ENCODE data around the gene TNPO2.
A peak's percentile ranks its signal among the peaks of the same experiment; 100 is the strongest.
"Not testable (repeated sequence)": the region's sequence is repeated elsewhere in the genome, so short reads cannot be mapped to it uniquely, and the experiment has no call there.

Gene TNPO2

DNA sequence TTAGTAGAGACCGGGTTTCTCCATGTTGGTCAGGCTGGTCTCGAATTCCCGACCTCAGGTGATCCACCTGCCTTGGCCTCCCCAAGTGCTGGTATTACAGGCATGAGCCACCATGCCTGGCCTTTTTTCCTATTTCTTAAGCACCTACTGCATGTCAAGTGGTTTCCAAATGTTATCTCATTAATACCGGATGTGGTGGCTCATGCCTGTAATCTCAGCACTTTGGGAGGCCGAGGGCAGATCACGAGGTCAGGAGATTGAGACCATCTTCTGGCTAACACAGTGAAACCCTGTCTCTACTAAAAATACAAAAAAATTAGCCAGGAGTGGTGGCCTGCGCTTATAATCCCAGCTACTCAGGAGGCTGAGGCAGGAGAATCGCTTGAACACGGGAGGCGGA is 1.9 kb upstream of the TNPO2 start:
- DNase-seq, H3K27me3 Mint-ChIP-seq, H3K27ac Mint-ChIP-seq, H3K9me3 Mint-ChIP-seq, H3K4me3 Mint-ChIP-seq: not testable (repeated sequence)
- H3K36me3 Mint-ChIP-seq (ENCODE audit: low read depth): peaks cover 74% of the 10 kb centered on the region
- peaks cover 29% of the 10 kb centered on the region for H3K4me1 Mint-ChIP-seq (ENCODE audit: low read depth)

GRCh38 chr19:12723381-12723640 is 421 bp downstream of the TNPO2 start:
- Mint-ChIP-seq H3K4me1 (ENCODE audit: low read depth) (peaks cover 41% of the 10 kb centered on the region), H3K36me3 (ENCODE audit: low read depth) (peaks cover 73% of the 10 kb centered on the region), H3K4me3 (peak overlapping the region; percentile 99), H3K27ac (peak overlapping the region; percentile 97), H3K9me3 (no peaks in the 10 kb centered on the region), H3K27me3 (no peaks in the 10 kb centered on the region)
- peak; percentile 57 for DNase-seq

DNA sequence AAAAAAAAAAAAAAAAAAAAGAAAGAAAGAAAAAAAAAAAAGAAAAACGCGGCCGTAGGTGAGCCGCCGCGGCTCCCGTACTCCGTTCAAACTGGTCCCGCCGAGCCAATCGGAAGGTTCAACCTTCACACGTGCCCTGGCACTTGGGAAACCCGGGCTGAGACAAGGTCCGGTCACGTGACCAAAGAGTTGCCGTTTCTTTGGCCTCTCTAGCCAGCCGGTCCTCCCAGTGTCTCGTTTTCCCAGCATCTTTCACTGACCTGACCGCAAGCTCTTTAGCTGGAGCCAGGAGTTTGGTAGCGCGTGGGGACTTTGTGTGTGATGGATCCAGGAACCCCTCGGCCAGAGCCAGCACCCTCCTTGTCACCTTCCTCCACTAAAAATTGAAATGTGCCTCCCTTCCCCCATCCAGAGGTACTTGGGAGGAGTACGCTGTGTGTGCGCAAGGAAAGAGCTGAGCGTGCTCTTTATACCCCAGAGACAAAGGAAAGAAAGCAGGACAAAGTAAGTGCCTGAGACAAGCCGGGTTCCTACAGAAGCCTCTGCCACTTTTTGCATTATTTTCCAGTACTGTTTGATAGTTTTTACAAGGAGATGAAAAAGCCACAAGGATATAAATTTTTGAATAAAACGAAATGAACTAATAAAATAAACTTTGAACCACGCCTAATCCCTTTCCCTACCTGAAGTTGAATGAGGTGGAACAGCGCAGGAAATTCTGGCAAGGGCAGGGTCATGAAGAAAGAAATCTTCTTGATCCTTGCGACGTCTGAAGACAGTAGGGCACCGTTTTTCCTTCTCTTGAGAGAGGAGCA is 959 bp downstream of the TNPO2 start:
- H3K9me3 Mint-ChIP-seq: no peaks in the 10 kb centered on the region
- H3K4me1 Mint-ChIP-seq (ENCODE audit: low read depth): peaks cover 41% of the 10 kb centered on the region
- H3K27me3 Mint-ChIP-seq: no peaks in the 10 kb centered on the region
- peak overlapping the region; percentile 99 for H3K4me3 Mint-ChIP-seq
- peak; percentile 90 for DNase-seq
- peak overlapping the region; percentile 97 for H3K27ac Mint-ChIP-seq
- peaks cover 71% of the 10 kb centered on the region for H3K36me3 Mint-ChIP-seq (ENCODE audit: low read depth)

- Mint-ChIP-seq H3K4me1 (ENCODE audit: low read depth) (peaks cover 40% of the 10 kb centered on the region), H3K27ac (peak overlapping the region; percentile 97), H3K4me3 (peak overlapping the region; percentile 99), H3K27me3 (no peaks in the 10 kb centered on the region), H3K9me3 (no peaks in the 10 kb centered on the region), H3K36me3 (ENCODE audit: low read depth) (peaks cover 73% of the 10 kb centered on the region)
- DNase-seq: peak; percentile 63
Observed at GRCh38 chr19:12721656-12722565, 1.8 kb downstream of the TNPO2 start.

- H3K4me3 Mint-ChIP-seq: peak overlapping the region; percentile 92
- peaks cover 38% of the 10 kb centered on the region for H3K4me1 Mint-ChIP-seq (ENCODE audit: low read depth)
- DNase-seq: no peak
- peaks cover 75% of the 10 kb centered on the region for H3K36me3 Mint-ChIP-seq (ENCODE audit: low read depth)
- H3K9me3 Mint-ChIP-seq: no peaks in the 10 kb centered on the region
- H3K27me3 Mint-ChIP-seq: no peaks in the 10 kb centered on the region
- peak overlapping the region; percentile 93 for H3K27ac Mint-ChIP-seq
Observed at GRCh38 chr19:12720851-12721655, 2.7 kb downstream of the TNPO2 start.

GRCh38 chr19:12720296-12720695 is 3.4 kb downstream of the TNPO2 start:
- Mint-ChIP-seq H3K4me1 (ENCODE audit: low read depth) (peaks cover 38% of the 10 kb centered on the region), H3K9me3 (no peaks in the 10 kb centered on the region), H3K36me3 (ENCODE audit: low read depth) (peaks cover 81% of the 10 kb centered on the region), H3K4me3 (peak overlapping the region; percentile 92), H3K27ac (peak overlapping the region; percentile 91), H3K27me3 (no peaks in the 10 kb centered on the region)
- no peak for DNase-seq

GRCh38 chr19:12715929-12716328 is 7.8 kb downstream of the TNPO2 start:
- no peaks in the 10 kb centered on the region for H3K27me3 Mint-ChIP-seq
- no peak for DNase-seq
- H3K36me3 Mint-ChIP-seq (ENCODE audit: low read depth): peaks cover 91% of the 10 kb centered on the region
- H3K27ac Mint-ChIP-seq: peak overlapping the region; percentile 33
- peaks cover 27% of the 10 kb centered on the region for H3K4me1 Mint-ChIP-seq (ENCODE audit: low read depth)
- H3K4me3 Mint-ChIP-seq: no peak overlapping the region
- no peaks in the 10 kb centered on the region for H3K9me3 Mint-ChIP-seq

DNA sequence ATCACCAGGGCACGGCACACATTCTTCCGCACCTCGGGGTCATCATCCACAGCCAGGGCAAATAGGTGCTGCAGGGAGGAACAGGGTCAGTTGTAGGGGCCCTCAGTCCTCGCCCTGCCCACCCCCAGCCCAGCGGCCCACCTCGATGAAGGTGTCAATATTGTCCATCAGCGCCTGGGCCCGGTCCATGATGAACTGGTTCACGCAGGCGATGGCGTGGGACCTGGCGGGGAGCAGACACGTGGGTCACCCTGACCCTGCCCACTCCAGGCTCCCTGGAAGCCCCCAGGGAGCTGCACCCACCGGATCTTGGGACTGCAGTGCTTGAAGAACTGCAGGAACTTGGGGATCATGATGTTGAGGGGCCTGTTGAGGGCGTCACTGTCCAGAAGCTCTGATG is 8.6 kb downstream of the TNPO2 start:
- Mint-ChIP-seq H3K36me3 (ENCODE audit: low read depth) (peaks cover 92% of the 10 kb centered on the region), H3K4me3 (no peak overlapping the region), H3K27ac (no peak overlapping the region), H3K27me3 (no peaks in the 10 kb centered on the region), H3K4me1 (ENCODE audit: low read depth) (peaks cover 19% of the 10 kb centered on the region), H3K9me3 (no peaks in the 10 kb centered on the region)
- DNase-seq: no peak

DNA sequence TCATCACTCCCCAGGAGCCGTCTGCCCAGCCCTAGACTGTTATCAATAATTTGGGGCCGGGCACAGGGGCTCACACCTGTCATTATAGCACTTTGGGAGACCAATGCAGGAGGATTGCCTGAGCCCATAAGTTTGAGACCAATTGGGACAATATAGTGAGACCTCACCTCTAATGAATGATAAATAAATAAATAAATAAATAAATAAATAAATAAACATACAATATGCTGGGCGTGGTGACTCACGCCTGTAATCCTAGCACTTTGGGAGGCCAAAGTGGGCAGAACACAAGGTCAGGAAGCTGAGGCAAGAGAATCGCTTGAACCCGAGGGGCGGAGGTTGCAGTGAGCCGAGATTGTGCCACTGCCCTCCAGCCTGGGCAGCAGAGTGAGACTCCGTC is 10.4 kb downstream of the TNPO2 start:
- not testable (repeated sequence) for H3K4me1 Mint-ChIP-seq (ENCODE audit: low read depth); H3K27me3 Mint-ChIP-seq; H3K27ac Mint-ChIP-seq; H3K9me3 Mint-ChIP-seq; DNase-seq; H3K4me3 Mint-ChIP-seq
- H3K36me3 Mint-ChIP-seq (ENCODE audit: low read depth): peaks cover 88% of the 10 kb centered on the region

DNA sequence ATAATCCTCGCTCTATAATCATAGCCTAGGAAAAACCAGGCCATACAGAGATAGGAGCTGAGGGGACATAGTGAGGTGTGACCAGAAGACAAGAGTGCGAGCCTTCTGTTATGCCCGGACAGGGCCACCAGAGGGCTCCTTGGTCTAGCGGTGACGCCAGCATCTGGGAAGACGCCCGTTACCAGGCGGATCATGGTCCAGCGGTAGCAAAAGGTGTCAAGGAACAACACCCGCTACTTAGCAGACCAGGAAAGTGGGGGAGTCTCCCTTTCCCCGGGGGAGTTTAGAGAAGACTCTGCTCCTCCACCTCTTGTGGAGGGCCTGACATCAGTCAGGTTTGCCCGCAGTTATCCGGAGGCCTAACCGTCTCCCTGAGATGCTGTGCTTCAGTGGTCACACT is 11.7 kb downstream of the TNPO2 start:
- H3K9me3 Mint-ChIP-seq; H3K4me3 Mint-ChIP-seq; H3K4me1 Mint-ChIP-seq (ENCODE audit: low read depth); H3K27ac Mint-ChIP-seq; DNase-seq; H3K27me3 Mint-ChIP-seq: not testable (repeated sequence)
- H3K36me3 Mint-ChIP-seq (ENCODE audit: low read depth): peaks cover 86% of the 10 kb centered on the region

- H3K27ac Mint-ChIP-seq: no peak overlapping the region
- H3K4me3 Mint-ChIP-seq: no peak overlapping the region
- H3K9me3 Mint-ChIP-seq: no peaks in the 10 kb centered on the region
Observed at GRCh38 chr19:12711187-12711586, 12.5 kb downstream of the TNPO2 start.

GRCh38 chr19:12708641-12709040 is 15.1 kb downstream of the TNPO2 start:
- Mint-ChIP-seq H3K36me3 (ENCODE audit: low read depth) (peaks cover 87% of the 10 kb centered on the region), H3K27ac (no peak overlapping the region), H3K4me1 (ENCODE audit: low read depth) (no peaks in the 10 kb centered on the region), H3K4me3 (no peak overlapping the region), H3K9me3 (no peaks in the 10 kb centered on the region), H3K27me3 (no peaks in the 10 kb centered on the region)
- no peak for DNase-seq

More at GRCh38 chr19:12711187-12711586, 12.5 kb downstream of the TNPO2 start:
- H3K27me3 Mint-ChIP-seq: no peaks in the 10 kb centered on the region
- H3K4me1 Mint-ChIP-seq (ENCODE audit: low read depth): no peaks in the 10 kb centered on the region
- peaks cover 86% of the 10 kb centered on the region for H3K36me3 Mint-ChIP-seq (ENCODE audit: low read depth)
- no peak for DNase-seq

DNA sequence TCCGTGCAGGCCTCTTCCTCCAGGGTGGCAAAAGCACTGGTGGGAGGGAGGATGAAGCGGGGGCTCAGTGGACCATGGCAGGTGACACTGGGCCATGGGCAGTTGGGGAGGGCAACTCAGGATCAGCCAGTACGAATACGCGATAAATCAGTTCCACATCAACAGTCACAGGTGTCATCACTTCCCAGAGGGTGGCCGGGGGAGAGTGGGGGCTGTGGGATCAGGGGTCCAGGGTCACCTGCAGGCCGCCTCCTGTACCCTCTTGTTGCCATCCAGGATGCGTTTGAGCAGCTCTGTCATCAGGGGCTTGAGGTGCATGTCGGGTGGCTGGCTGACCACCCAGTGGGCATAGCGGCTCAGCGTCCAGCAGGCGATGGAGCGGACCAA is 17.4 kb downstream of the TNPO2 start:
- peaks cover 92% of the 10 kb centered on the region for H3K36me3 Mint-ChIP-seq (ENCODE audit: low read depth)
- no peak overlapping the region for H3K4me3 Mint-ChIP-seq
- peak overlapping the region; percentile 30 for H3K27ac Mint-ChIP-seq
- no peaks in the 10 kb centered on the region for H3K9me3 Mint-ChIP-seq
- no peak for DNase-seq
- H3K4me1 Mint-ChIP-seq (ENCODE audit: low read depth): no peaks in the 10 kb centered on the region
- H3K27me3 Mint-ChIP-seq: no peaks in the 10 kb centered on the region

DNA sequence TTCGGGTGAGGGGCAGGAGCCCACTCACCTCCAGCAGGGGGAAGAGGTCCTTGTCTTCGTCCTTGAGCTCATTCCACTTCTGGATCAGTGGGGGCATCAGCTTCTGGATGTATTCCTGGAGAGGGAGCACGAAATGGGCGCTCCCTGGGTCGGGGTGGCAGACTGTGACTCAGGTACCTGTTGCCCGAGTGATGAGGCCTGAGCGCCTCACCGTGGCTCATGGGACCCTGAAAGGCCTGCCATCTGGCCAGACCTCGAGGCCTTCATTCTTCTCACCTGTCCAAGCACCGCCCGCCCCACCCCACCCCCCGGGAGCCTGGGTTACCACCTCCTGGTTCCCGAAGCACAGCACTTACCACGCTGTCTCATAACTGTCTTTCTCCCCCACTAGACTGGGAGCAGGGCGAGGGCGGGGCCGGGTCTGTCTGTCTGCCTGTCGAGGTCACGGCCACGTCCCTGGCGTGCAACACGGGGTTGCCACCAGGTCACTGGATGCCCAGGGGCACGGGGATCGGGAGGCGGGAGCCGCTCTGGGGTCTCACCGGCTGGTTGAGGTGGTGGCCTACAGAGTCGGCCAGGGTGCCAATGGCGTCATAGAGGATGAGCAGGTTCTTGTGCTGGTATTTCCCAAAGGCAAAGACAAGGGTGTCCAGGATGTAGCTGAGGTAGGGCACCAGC is 17.9 kb downstream of the TNPO2 start:
- H3K36me3 Mint-ChIP-seq (ENCODE audit: low read depth): peaks cover 92% of the 10 kb centered on the region
- H3K27ac Mint-ChIP-seq: peak overlapping the region; percentile 30
- H3K27me3 Mint-ChIP-seq: no peaks in the 10 kb centered on the region

More for the DNA sequence above, 17.9 kb downstream of the TNPO2 start:
- no peak for DNase-seq
- H3K9me3 Mint-ChIP-seq: no peaks in the 10 kb centered on the region
- no peaks in the 10 kb centered on the region for H3K4me1 Mint-ChIP-seq (ENCODE audit: low read depth)
- H3K4me3 Mint-ChIP-seq: no peak overlapping the region
